Activated CD4-positive, alpha-beta T cell treated with anti-CD3 and anti-CD28 coated beads, Interleukin-2, amount 50 U/mL, for 24 hours (primary cell): ENCODE results near the gene MAP3K20.
"Not testable (repeated sequence)": the region's sequence is repeated elsewhere in the genome, so short reads cannot be mapped to it uniquely, and the experiment has no call there.

ENCODE experiments used
- DNase-seq, 2 donors: peaks; one replicate each; pipeline ENCODE4 v3.0.0-alpha.2; 2020; ENCODE audit warnings: low read depth in 1 of 2, low spot score in 1 of 2

The MAP3K20 gene

DNA sequence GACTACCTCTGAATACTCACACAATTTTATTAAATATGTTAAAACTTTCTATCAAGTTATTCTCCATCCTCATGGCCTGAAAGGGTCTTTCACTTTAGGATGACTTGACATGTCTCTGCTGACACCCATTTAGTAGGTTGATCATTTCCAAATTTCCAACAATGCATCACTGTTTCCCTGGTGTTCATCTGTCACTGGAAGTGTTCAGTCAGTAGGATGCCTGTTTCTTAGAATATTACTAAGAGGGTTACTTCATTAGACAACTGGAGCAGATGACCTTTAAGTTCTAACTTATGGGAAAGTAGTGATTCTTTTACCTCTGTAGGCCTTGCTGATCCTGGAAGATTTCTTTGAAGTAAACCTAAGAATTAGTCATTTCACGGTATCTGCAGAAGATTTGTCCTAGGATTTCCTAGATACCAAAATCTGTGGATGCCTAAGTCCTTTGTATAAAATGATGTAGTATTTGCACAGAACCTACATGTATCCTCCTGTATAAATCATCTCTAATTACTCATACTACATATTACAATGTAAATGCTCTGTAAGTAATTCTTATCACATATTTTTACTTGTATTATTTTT lies 77.7 kb downstream of the MAP3K20 start:
- DNase-seq = no peak

DNA sequence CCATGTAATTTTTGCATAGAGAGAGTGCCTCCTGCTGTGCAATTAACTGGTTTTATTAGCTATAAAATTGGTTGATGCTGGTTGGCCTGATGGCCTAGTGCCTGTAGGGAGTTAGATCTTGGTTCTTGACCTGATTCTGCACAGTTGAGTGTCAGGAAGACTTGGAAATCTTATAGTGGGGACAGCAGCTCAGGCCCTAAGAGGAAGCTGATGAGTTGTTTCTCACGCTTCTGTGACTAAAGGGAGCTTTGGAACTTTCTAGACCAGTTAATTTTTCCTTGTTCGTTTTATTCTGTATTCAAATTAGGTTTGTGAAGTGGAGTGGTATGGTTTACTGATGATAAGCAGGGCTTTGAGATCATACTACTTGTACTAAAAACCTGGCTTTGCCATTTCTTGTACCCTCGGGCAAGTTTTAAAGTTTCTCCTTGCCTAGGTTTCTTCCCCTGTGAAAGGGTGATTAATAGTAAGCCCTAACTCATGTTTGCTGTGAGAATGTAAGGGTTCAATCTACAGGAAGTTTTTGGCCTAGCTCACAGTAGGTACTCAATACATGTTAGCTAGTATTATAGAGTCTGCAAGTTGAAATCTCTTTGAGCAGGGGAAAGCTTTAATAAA lies 82.1 kb downstream of the MAP3K20 start:
- no peak for DNase-seq

DNA sequence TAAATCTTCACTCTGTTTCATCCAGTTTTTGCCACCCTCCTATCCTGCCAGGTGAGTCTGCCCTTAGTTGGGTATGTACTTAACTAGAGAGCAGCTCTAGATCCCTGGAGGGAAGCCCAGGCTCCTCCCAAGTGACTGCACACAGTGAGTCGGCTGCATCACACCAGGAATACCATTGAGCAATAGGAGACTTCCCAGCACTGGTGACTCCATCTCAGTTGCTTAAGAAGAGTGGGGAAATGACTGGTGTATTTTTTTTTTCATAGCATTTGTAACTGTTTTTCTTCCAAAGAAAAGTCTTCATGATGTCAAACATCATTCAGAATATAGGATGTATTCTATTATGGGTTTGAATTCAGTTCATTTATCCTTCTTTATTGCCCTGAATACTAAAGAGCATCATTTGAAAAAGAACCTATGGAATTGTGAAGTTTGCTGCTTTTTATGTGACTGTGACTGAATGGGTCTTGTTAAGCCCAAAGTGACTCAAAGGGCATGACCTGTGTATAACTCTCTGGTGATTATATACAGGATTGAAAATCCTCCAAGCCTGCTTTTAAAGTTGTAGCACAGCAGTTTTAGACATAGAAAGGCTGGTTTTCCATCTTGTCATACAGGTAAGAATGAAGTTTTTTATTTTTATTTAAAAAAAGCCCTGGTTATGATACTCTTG lies 84.3 kb downstream of the MAP3K20 start:
- no peak for DNase-seq

DNA sequence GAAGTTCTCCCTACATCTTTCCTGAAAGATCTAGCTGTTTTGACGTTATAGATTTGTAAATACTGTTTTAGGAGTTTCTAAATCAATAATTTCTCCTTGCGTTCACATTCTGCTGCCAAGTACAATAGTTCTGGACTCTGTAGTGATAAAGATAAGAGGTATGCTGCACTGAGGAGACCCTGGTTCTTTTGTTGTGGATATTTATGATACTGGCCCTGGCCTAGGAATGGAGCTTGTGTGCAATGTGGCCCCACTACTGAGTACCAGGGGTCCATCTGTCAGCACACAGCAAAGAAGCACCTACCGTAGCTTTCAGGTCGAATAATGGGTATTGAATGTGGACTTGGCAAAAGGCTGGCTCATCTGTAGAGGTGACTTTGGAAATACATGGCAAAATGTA lies 85.0 kb downstream of the MAP3K20 start:
- no peak for DNase-seq

DNA sequence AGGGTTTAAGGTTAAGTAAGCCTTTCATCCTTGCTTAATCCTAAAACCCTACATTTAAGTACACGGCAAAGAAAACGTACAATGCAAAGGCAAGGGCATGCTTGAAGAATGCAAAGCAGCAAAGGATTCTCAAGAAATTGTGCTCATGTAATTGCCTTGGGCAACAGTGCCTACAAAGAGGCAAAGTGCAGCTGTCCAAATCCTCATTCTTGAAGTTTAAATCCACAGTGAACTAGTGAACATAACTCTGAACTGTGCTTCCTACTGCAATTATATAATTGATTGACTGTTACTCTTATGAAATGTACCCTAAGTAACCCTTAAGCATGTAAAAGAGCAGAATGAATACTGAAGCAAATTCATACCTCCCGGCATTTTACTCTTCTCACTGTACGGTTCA lies 85.4 kb downstream of the MAP3K20 start:
- DNase-seq = no peak

DNA sequence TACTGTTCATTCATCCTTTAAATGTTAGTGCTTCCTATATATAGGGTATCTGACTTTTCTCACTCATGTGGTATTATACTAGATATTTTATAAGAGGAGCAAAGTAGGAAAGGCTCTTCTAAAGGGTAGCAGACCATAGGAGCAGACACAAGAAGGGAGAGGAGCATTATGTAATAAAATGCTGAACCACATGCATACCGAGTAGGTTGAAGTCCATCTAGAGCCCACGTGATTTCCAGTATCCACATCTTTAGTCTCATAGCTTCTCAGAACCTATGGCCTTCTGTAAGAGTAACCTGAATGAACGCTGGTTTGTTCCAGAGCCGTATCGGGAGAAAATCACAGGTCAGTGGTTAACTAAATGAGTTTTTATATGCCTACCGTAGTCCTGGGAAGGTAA lies 85.9 kb downstream of the MAP3K20 start:
- no peak for DNase-seq

DNA sequence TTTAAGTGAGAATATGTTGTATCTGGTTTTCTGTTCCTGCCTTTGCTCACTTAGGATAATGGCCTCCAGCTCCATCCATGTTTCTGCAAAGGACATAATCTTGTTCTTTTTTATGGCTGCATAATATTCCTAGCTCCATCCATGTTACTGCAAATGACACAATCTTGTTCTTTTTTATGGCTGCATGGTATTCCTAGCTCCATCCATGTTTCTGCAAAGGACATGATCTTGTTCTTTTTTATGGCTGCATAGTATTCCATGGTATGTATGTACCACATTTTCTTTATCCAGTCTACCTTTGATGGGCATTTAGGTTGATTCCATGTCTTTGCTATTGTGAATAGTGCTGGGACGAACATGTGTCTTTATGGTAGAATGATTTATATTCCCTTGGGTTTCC lies 87.7 kb downstream of the MAP3K20 start:
- not testable (repeated sequence) for DNase-seq

DNA sequence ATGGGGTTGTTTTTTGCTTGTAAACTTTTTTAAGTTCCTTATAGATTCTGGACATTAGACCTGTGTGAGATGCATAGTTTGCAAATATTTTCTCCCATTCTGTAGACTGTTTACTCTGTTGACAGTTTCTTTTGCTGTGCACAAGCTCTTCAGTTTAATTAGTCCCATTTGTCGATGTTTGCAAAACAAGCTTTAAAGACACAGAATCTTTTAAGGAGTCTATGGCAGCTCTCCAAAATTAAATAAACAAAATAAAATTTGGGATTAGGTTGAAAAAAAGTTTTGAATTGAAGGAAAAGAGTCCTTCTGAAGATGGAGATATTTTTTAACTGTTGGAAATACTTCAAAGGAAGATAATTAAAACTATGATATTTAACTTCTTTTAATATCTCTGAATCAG lies 88.8 kb downstream of the MAP3K20 start:
- no peak for DNase-seq

DNA sequence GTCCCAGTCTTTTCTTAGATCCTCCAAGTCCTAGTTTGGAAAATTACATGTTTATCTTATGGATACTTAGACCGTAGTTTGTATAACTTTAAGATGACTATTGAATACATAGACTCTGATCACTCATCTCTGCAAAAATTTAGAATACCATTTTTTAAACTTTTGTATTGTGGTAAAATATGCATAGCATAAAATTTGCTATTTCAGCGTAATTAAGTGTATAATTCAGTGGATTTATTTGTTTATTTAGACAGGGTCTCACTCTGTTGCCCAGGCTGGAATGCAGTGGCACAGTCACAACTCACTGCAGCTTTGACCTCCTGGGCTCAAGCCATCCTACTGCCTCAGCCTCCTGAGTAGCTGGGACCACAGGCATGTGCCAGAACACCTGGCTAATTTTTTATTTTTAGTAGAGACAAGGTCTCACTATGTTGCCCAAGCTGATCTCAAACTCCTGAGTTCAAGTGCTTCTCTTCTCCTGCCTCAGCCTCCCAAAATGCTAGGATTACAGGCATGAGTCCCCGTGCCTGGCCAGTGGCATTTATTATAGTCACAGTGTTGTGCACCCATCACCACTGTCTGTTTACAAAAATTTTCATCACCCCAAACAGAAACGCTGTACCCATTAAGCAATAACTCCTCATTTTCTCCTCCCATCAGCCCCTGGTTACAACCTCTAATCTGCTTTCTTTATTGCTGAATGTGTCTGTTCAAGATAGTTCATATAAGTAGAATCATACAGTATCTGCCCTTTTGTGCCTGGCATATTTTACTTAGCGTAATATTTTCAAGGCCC lies 90.0 kb downstream of the MAP3K20 start:
- DNase-seq = no peak

DNA sequence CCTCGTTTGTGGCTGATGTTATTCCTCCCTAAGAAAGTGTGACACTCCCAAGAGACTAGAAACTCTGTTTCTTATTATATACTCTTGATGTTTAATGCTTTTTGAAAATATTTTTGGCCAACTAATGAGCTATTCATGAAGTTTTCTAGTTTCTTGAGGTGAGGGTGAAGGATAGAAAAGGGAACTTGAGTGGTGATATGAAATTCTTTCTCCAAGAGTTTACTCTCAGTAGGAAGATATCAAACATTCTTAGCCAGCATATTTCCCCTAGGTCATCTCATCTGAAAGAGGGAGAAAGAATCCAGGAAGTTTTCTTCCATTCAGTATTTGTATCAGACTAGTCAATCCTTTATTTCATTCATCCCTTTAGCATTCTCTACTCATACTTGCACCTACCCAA lies 95.7 kb downstream of the MAP3K20 start:
- DNase-seq = no peak

DNA sequence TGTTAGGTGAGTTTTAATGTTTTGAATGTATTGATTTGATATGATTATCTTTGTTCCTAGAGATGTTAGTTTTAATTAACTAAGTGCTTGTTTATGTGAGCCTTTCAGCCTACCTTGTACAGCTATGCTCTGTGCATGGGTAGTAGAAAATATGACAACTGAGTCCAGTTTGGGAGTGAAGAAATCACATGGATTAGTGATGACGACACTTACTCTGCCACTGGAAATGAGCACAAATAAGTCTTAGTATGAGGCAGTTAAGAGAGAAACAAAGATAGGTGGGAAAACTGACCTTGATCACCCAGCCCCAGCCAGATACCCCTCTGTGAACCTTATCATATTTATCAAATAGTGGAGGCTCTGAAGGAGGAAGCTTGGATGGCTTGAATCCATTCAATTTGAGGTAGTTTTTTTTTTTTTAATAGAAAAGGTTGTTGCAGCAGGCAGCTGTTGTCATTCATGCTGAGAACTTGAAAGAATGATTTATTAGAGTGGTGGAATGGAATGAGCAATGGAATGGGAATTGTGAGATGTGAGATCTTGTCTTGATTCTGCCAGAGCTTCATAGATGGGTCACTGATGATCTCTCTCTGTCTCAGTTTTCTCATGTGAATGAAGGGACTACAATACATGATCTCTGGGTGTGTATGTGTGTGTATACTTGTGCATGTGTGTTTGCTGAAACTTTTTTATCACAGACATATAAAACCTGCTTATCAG lies 96.4 kb downstream of the MAP3K20 start:
- DNase-seq = no peak

DNA sequence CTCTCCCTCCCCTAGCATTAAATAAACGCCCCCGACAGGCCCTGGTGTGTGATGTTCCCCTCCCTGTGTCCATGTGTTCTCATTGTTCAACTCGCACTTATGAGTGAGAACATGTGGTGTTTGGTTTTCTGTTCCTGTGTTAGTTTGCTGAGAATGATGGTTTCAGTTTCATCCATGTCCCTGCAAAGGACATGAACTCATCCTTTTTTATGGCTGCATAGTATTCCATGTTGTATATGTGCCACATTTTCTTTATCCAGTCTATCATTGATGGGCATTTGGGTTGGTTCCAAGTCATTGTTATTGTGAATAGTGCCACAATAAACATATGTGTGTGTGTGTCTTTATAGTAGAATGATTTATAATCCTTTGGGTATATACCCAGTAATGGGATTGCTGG lies 98.7 kb downstream of the MAP3K20 start:
- not testable (repeated sequence) for DNase-seq

DNA sequence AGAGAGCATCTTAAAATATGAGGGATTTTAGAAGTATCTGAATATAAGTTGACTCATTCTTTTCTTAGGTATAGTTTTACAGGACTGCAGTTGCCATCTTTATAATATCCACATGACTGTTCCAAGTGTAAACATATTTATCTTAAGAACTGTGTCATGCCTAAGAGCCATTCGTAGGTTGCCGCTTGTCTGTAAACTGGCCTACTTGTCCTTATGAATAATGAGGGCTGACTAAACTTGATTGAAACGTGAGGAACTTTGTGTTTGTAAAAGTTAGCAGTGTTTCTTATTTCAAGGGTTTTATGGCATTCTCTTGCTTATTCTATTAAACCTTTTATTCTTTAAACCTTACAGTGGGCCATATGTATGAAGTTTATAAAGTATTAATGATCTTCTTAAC lies 99.6 kb downstream of the MAP3K20 start:
- no peak for DNase-seq

DNA sequence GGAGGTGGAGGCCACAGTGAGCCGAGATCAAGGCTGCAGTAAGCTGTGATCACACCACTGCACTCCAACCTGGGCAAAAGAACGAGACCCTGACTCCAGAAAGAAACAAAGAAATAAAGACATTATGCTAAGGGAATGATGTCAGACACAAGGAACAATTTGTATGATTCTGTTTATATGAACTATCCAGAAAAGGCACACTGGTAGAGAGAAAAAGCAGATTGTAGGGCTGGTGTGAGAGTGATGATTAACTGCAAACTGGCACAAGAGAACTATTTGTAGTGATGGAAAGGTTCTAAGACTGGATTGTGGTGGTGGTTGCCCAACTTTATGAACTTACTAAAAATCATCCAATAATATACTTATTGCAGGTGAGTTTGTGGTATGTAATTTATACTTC lies 106.3 kb downstream of the MAP3K20 start:
- DNase-seq = no peak

DNA sequence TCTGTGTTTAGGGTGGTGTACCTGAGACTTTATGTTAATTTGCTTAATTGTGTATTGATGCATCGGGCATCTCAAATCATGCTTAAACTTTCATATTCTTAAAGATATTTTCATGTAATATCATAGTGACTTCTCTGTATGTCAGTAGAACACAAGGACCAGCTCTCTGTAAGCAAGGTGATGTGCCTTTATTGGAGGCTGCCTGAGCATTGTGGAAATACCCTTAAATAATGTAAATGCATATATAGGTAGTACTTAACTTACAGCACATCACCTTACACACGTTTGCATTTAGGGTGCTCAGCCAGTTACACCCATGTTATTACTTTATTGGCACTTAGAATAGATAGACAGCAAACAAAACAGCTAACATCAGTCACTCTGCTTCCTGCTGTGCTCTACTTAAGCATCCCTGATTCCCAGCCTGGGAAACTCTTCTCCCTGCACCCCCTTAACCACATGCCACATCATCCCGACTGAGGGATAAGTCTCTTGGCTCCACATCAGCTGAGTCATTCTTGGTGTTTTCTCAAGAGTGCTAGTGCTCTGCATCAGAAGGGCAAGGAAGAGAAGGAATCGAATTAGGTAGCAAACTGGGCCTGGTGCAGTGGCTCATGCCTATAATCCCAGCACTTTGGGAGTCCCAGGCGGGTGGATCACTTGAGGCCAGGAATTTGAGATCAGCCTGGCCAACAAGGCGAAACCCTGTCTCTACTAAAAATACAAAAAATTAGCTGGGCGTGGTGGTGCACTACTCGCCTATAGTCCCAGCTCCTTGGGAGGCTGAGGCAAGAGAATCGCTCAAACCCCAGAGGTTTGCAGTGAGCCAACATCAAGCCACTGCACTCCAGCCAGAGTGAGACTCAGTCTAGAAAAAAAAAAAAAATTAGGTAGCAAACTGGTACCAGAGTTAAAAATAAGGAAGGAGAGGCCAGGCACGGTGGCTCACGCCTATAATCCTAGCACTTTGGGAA lies 108.7 kb downstream of the MAP3K20 start:
- no peak for DNase-seq

DNA sequence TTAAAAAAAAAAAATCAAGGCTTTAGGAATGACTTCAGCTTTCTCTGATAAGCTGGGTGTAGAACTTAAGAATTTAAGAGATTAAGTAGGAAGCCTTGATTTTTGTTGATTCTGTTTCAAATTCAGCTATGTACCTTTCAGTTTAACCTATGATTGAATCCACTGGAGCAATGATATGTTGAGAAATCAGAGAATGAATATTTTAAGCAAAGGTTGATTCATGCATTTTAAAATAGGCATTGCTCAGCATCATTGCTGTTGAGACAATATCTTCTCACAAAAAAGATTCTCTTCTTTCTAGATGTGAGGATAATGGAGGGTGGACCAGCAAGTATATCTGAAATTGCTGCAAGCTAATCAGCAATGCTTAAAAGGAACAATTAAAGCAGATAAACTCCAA lies 109.8 kb downstream of the MAP3K20 start:
- DNase-seq = no peak

DNA sequence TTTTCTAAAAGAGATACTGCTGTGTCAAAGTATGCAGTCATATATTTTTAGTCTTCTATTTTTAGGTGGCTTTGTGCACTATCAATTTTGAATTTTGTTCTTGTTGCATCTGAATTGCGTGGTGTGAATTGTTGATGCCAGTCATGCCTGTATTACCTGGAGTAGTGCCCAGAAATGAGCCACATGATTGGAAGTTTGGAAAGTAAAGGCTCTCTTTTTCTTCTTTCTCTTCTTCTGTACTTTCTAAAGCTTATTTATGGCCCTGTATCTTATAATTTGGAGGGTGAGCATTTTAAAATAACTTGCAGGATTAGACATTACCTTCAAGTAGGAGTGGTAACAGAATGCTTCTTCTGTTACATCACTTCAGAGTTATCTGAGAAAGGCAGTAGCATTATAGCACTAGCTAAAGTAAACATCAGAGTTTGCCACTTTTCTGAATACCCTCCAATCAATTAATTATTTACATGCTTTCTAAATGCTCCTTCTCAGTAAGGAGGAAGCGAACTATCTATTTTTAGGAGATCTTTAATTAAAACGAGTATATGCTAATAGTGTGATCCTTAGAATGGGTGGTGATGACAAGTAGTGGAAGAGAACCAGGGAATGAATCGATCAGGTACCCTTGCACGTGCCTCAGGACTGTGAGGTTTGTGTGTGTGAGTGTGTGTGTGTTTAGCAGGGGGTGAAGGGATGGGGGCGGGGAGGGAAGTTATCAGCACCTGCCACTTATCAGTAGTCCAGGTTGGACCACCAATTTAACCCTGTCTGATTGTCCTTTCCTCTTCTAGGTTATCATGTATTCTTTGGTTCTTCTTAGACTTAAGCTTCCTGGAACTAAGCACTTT lies 112.5 kb downstream of the MAP3K20 start:
- DNase-seq = no peak

DNA sequence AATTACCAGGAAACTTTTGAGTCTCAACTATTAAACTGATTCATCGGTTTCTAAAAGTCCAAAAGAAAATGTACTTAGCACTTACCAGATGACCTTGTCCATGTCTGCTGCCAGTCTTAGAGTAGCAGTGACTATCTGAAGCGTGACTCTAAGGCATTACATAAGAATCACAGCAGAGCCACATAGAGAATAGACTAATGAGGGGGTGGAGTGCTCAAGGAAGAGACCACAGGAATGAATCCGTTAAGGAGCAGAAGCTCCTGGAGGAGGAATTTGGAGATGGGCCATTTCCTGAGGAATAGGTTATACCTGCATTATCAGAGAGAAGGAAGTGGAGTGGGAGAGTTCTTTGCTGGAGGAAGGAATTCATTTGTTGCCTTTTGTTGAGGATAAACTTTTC lies 116.0 kb downstream of the MAP3K20 start:
- DNase-seq = no peak

DNA sequence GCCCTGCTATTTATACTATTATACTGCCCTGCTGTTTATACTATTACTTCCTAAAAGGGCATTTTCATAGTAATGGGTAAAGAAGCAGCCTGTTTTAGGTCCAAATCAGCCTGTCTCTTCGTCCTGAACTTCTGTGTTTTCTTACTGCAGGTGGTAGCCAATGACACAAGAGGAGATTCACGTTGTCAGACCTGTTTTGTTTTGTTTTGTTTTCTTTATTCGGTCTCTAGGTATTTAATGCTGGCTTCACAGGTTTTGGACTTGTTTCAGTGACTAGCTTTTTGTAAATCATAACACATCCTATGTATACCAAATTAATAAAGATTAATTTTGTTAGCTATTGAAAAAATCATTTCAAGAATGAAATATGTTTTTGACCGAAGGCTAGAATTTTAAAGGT lies 116.4 kb downstream of the MAP3K20 start:
- no peak for DNase-seq
